GM23338 (cell line): ENCODE data around the gene CALR. TPM values are rescaled to one million over a fixed set of nuclear protein-coding genes. Genes with fewer than 3 reads are reported as not detected.

Experiments
- ATAC-seq: fragments of 200-7000 bp; cut with Tn5 transposase; 3 replicates; pipeline ENCODE4 v1.9.1; 2020
- DNase-seq: peaks from one replicate; pipeline ENCODE4 v3.0.0-alpha.2; 2015; ENCODE audit warnings: low spot score
- H2AFZ ChIP-seq: fragments of 200-600 bp; sonication (generic); 2 replicates; pipeline ENCODE4 v1.8.0; 2016; ENCODE audit warnings: antibody characterized with exemption, mild to moderate bottlenecking, moderate library complexity
- H3F3A ChIP-seq: fragments of 200-600 bp; sonication (generic); replicated peaks from 2 replicates; pipeline ENCODE4 v1.8.0; 2017; ENCODE audit warnings: antibody characterized with exemption, mixed run types, low read depth
- H3K27ac ChIP-seq: fragments of 200-600 bp; sonication (generic); 2 replicates; pipeline ENCODE4 v1.6.1; 2016; ENCODE audit warnings: low read depth
- H3K27me3 ChIP-seq: fragments of 200-600 bp; sonication (generic); 2 replicates; pipeline ENCODE4 v1.8.0; 2016; ENCODE audit warnings: mild to moderate bottlenecking, mixed run types, moderate library complexity; ENCODE audit not compliant: insufficient read depth
- H3K36me3 ChIP-seq: fragments of 200-600 bp; sonication (generic); 2 replicates; pipeline ENCODE4 v1.8.0; 2016; ENCODE audit warnings: mild to moderate bottlenecking; ENCODE audit not compliant: insufficient read depth
- H3K4me1 ChIP-seq: fragments of 200-600 bp; sonication (generic); 2 replicates; pipeline ENCODE4 v1.8.0; 2016; ENCODE audit warnings: mild to moderate bottlenecking, moderate library complexity; ENCODE audit not compliant: insufficient read depth
- H3K4me2 ChIP-seq: fragments of 200-600 bp; sonication (generic); 2 replicates; pipeline ENCODE4 v1.7.1; 2017; ENCODE audit warnings: mixed run types
- H3K4me3 ChIP-seq: fragments of 200-600 bp; sonication (generic); 2 replicates; pipeline ENCODE4 v1.6.1; 2016; ENCODE audit warnings: mixed run types
- H3K79me2 ChIP-seq: fragments of 200-600 bp; sonication (generic); replicated peaks from 2 replicates; pipeline ENCODE4 v1.8.0; 2017; ENCODE audit warnings: mild to moderate bottlenecking; ENCODE audit not compliant: insufficient read depth
- H3K9me2 ChIP-seq: fragments of 200-600 bp; sonication (generic); 2 replicates; pipeline ENCODE4 v1.8.0; 2017; ENCODE audit not compliant: insufficient read depth
- H4K20me1 ChIP-seq: fragments of 200-600 bp; sonication (generic); replicated peaks from 2 replicates; pipeline ENCODE4 v1.8.0; 2017; ENCODE audit warnings: mild to moderate bottlenecking; ENCODE audit not compliant: insufficient read depth
- H3K27ac Mint-ChIP-seq: 2 replicates; pipeline ENCODE4 v1.8.0; 2020; ENCODE audit warnings: inconsistent platforms, mild to moderate bottlenecking, moderate library complexity, mixed read lengths
- H3K27me3 Mint-ChIP-seq: 3 replicates; pipeline ENCODE4 v1.8.0; 2022; ENCODE audit warnings: low read depth, mild to moderate bottlenecking, moderate library complexity, mixed read lengths, inconsistent platforms; ENCODE audit not compliant: insufficient read depth, poor library complexity
- H3K36me3 Mint-ChIP-seq: 3 replicates; pipeline ENCODE4 v1.8.0; 2021; ENCODE audit warnings: low read depth, mild to moderate bottlenecking, inconsistent platforms, moderate library complexity, mixed read lengths
- H3K4me1 Mint-ChIP-seq: 3 replicates; pipeline ENCODE4 v1.8.0; 2020; ENCODE audit warnings: mild to moderate bottlenecking, inconsistent platforms, mixed read lengths
- H3K4me3 Mint-ChIP-seq: 3 replicates; pipeline ENCODE4 v1.8.0; 2021; ENCODE audit warnings: moderate library complexity, mild to moderate bottlenecking, inconsistent platforms, mixed read lengths
- H3K9me3 Mint-ChIP-seq: 3 replicates; pipeline ENCODE4 v1.8.0; 2020; ENCODE audit warnings: moderate library complexity, mild to moderate bottlenecking, inconsistent platforms, mixed read lengths
- ZNF331 ChIP-seq: fragments of 250-450 bp; sonication (Bioruptor Pico); IDR thresholded peaks from 2 replicates; pipeline ENCODE4 v1.5.0; 2020; ENCODE audit warnings: low read depth, mild to moderate bottlenecking, moderate library complexity
- ZNF462 ChIP-seq: fragments of 250-450 bp; sonication (Bioruptor Pico); IDR thresholded peaks from 2 replicates; pipeline ENCODE4 v1.5.0; 2020; ENCODE audit warnings: mild to moderate bottlenecking, moderate library complexity
- polyA plus RNA-seq: library from polyadenylated mRNA; unstranded; fragments of >200 nt; fragmentation: Nextera tagmentation; extraction: Ambion mirVana; gene quantifications from 2 replicates; pipeline ENCODE4 v1.2.1, GENCODE V29; 2016
- total RNA-seq: library from RNA; depleted of rRNA; stranded (reverse); fragments of >200 nt; shearing (Covaris generic); gene quantifications from 2 replicates; pipeline ENCODE4 v1.2.3, GENCODE V29; 2014
- TF ChIP-seq, protein P1 (sequence below): IDR thresholded peaks from one replicate; pipeline ENCODE4 v1.6.1; 2018; ENCODE audit warnings: antibody characterized with exemption; ENCODE audit not compliant: unreplicated experiment

Gene CALR
- total and polyA plus RNA-seq, 2 experiments from 2014 or later = 760 to 1,131 TPM

DNA sequence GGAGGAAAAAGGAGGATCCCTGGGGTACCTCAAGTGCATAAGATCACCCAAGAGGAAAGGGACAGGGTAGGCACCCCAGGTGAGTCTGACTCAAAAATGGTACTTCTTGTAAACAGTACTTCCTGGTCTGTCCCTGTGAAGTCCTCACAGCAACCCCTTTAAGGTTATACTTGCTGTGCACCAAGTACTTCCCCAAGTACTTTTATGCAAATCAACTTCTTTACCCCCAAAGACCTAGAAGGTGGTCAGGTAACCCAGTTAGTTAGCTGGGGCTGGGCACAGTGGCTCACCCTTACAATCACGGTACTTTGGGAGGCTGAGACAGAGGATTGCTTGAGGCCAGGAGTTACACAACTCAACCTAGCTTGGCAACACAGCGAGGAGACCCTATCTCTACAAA lies 2.5 kb downstream of the CALR start (continued):
- no peak for TF ChIP-seq ZNF462 (CRISPR knock-in tag)
- TF ChIP-seq, protein P1, sequence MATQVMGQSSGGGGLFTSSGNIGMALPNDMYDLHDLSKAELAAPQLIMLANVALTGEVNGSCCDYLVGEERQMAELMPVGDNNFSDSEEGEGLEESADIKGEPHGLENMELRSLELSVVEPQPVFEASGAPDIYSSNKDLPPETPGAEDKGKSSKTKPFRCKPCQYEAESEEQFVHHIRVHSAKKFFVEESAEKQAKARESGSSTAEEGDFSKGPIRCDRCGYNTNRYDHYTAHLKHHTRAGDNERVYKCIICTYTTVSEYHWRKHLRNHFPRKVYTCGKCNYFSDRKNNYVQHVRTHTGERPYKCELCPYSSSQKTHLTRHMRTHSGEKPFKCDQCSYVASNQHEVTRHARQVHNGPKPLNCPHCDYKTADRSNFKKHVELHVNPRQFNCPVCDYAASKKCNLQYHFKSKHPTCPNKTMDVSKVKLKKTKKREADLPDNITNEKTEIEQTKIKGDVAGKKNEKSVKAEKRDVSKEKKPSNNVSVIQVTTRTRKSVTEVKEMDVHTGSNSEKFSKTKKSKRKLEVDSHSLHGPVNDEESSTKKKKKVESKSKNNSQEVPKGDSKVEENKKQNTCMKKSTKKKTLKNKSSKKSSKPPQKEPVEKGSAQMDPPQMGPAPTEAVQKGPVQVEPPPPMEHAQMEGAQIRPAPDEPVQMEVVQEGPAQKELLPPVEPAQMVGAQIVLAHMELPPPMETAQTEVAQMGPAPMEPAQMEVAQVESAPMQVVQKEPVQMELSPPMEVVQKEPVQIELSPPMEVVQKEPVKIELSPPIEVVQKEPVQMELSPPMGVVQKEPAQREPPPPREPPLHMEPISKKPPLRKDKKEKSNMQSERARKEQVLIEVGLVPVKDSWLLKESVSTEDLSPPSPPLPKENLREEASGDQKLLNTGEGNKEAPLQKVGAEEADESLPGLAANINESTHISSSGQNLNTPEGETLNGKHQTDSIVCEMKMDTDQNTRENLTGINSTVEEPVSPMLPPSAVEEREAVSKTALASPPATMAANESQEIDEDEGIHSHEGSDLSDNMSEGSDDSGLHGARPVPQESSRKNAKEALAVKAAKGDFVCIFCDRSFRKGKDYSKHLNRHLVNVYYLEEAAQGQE = no peak

- Histone ChIP-seq H3F3A (peaks cover 73% of the 10 kb centered on the region), H3K4me1 (peaks cover 26% of the 10 kb centered on the region), H3K27me3 (no peaks in the 10 kb centered on the region), H3K79me2 (peaks cover 49% of the 10 kb centered on the region), H3K4me2 (no peak overlapping the region), H2AFZ (no peak overlapping the region), H3K9me2 (no peaks in the 10 kb centered on the region), H4K20me1 (peaks cover 44% of the 10 kb centered on the region), H3K27ac (peak overlapping the region; percentile 50), H3K4me3 (no peak overlapping the region), H3K36me3 (peaks cover 63% of the 10 kb centered on the region)
- Mint-ChIP-seq H3K27me3 (peaks cover 28% of the 10 kb centered on the region), H3K36me3 (peaks cover 91% of the 10 kb centered on the region), H3K4me1 (peaks cover 28% of the 10 kb centered on the region), H3K4me3 (no peak overlapping the region), H3K9me3 (no peaks in the 10 kb centered on the region; the same call in 2 of the 3 replicates), H3K27ac (peak overlapping the region; percentile 50)
- DNase-seq (no peak), ATAC-seq (no peak)
- TF ChIP-seq, protein P1 = no peak
- no peak for TF ChIP-seq ZNF331 (CRISPR knock-in tag)
Observed at GRCh38 chr19:12943437-12944044, 5.1 kb downstream of the CALR start.
